AG09319 (cell line): ENCODE results near the gene CCDC194.

Source experiments
- DNase-seq: peaks from one replicate; pipeline ENCODE4 v3.0.0-alpha.2; 2010; ENCODE audit warnings: low read depth; ENCODE audit errors: extremely low read depth
- CTCF ChIP-seq: IDR thresholded peaks from 2 replicates; pipeline ENCODE4 v1.5.1; 2011; ENCODE audit warnings: low read depth, mild to moderate bottlenecking, inconsistent platforms, low read length, moderate library complexity

CCDC194 gene

GRCh38 chr19:17419154-17419620, 25.2 kb upstream of the CCDC194 start:
- no peak for DNase-seq
- TF ChIP-seq CTCF: no peak

- TF ChIP-seq CTCF: no peak
- DNase-seq: no peak
These were observed 24.7 kb upstream of the CCDC194 start for GRCh38 chr19:17418710-17419109.

GRCh38 chr19:17415121-17415520, 21.1 kb upstream of the CCDC194 start:
- no peak for TF ChIP-seq CTCF

GRCh38 chr19:17414097-17414496, 20.1 kb upstream of the CCDC194 start:
- TF ChIP-seq CTCF: no peak
- DNase-seq: no peak

More at GRCh38 chr19:17415121-17415520, 21.1 kb upstream of the CCDC194 start:
- no peak for DNase-seq

- no peak for TF ChIP-seq CTCF
- no peak for DNase-seq
These were observed 17.8 kb upstream of the CCDC194 start for GRCh38 chr19:17411801-17412200.

- no peak for TF ChIP-seq CTCF
These were observed 16.0 kb upstream of the CCDC194 start for GRCh38 chr19:17409990-17410389.

GRCh38 chr19:17406887-17407196, 12.8 kb upstream of the CCDC194 start:
- DNase-seq: no peak
- no peak for TF ChIP-seq CTCF

More at GRCh38 chr19:17409990-17410389, 16.0 kb upstream of the CCDC194 start:
- no peak for DNase-seq
